C4-2B (cell line): ENCODE results near the gene SEPTIN10.

Experiments used
- ZFX ChIP-seq: fragments of 450-650 bp; IDR thresholded peaks from 2 replicates; pipeline ENCODE4 v1.6.1; 2017
- TF ChIP-seq, protein P1 (sequence below): fragments of 450-650 bp; conservative IDR thresholded peaks from 2 replicates; pipeline ENCODE4 v1.5.1; 2017; ENCODE audit warnings: mild to moderate bottlenecking

DNA sequence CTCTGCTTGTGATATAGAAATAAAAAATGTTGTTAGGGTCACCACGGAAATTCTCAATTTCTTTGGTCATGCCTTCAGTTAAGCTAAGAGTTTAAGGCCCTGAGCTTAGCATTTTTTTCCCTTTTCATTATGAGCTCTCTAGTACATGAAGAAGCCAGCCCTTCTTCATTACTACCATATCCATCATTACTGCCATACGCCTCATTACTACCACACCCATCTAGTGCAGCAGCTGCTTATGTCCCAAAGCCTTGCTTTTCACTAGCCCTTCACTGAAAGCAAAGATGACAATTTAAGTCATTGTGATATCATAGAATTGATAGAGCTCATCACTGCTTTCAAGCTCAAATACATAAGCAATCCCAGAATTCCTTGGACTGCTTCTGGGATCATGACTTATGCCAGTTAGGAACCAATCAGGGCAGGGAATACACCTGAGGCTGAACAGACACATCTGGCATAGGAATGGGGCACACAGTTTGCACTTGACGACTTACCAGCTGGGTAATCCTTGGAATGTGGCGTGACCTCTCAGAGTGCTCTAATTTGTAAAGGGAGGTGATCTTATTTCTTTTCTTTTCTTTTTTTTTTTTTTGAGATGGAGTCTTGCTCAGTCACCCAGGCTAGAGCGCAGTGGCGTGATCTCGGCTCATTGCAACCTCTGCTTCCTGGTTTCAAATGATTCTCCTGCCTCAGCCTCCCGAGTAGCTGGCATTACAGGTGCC is 40.7 kb upstream of the SEPTIN10 start:
- TF ChIP-seq, protein P1, sequence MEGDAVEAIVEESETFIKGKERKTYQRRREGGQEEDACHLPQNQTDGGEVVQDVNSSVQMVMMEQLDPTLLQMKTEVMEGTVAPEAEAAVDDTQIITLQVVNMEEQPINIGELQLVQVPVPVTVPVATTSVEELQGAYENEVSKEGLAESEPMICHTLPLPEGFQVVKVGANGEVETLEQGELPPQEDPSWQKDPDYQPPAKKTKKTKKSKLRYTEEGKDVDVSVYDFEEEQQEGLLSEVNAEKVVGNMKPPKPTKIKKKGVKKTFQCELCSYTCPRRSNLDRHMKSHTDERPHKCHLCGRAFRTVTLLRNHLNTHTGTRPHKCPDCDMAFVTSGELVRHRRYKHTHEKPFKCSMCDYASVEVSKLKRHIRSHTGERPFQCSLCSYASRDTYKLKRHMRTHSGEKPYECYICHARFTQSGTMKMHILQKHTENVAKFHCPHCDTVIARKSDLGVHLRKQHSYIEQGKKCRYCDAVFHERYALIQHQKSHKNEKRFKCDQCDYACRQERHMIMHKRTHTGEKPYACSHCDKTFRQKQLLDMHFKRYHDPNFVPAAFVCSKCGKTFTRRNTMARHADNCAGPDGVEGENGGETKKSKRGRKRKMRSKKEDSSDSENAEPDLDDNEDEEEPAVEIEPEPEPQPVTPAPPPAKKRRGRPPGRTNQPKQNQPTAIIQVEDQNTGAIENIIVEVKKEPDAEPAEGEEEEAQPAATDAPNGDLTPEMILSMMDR, result no peak
- no peak for TF ChIP-seq ZFX
